Transverse colon (tissue), 3 donors: ENCODE results near the gene ERC2.

Experiments
- EP300 ChIP-seq: sonication (generic); formaldehyde crosslinking; IDR thresholded peaks from one replicate; pipeline ENCODE4 v1.6.1; 2017; ENCODE audit warnings: antibody characterized with exemption, low read depth
- POLR2A ChIP-seq: fragments of 450-650 bp; IDR thresholded peaks from one replicate; pipeline ENCODE4 v1.6.1; 2016; ENCODE audit warnings: antibody characterized with exemption, mild to moderate bottlenecking, moderate library complexity
- TF ChIP-seq, protein P1 (sequence below), 5 experiments: fragments of 200-600 bp in 3 of 5; fragments of 450-650 bp in 2 of 5; sonication (generic) in 3 of 5; IDR thresholded peaks; 1 replicate in 2 of 5; 2 replicates in 3 of 5; pipeline ENCODE4 v1.5.1; 2016 to 2017; ENCODE audit warnings: antibody characterized with exemption in 5 of 5, inconsistent platforms in 3 of 5, mild to moderate bottlenecking in 2 of 5, moderate library complexity in 1 of 5

DNA sequence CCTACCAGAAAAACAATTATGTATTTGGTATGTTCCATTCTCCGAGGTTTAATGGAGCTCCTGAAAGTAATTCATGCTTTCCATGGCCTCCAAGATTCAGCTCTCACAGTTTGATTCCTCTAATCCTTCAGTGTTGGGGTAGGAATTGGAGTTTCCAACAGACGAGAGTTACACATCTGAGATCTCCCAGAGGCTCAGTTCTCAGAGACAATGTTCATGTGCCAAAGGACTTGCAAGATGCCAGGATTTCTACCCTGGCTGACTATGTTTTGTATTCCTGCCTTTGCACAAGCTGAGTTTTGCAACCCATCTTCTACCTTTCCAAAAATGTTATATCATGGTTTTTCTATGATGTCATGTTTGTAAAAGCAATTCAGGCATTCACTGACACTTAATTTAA lies 322.9 kb downstream of the ERC2 start:
- TF ChIP-seq POLR2A (no peak), EP300 (no peak)
- TF ChIP-seq, protein P1, sequence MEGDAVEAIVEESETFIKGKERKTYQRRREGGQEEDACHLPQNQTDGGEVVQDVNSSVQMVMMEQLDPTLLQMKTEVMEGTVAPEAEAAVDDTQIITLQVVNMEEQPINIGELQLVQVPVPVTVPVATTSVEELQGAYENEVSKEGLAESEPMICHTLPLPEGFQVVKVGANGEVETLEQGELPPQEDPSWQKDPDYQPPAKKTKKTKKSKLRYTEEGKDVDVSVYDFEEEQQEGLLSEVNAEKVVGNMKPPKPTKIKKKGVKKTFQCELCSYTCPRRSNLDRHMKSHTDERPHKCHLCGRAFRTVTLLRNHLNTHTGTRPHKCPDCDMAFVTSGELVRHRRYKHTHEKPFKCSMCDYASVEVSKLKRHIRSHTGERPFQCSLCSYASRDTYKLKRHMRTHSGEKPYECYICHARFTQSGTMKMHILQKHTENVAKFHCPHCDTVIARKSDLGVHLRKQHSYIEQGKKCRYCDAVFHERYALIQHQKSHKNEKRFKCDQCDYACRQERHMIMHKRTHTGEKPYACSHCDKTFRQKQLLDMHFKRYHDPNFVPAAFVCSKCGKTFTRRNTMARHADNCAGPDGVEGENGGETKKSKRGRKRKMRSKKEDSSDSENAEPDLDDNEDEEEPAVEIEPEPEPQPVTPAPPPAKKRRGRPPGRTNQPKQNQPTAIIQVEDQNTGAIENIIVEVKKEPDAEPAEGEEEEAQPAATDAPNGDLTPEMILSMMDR (IDR thresholded peaks at IDR 0.05), result no peak
